Calu3 (cell line): ENCODE results near the gene DRAXIN. TPM values are rescaled to one million over a fixed set of nuclear protein-coding genes. Genes with fewer than 3 reads are reported as not detected.

ENCODE experiments used
- BruUV-seq: library from RNA; stranded (reverse); fragments of 400-500 nt; replicated peaks from 2 replicates; lab custom pipeline; 2021; lab: Mats Ljungman, UMichigan
- CTCF ChIA-PET: fragments of 300-600 bp; sonication (Branson Sonifier 250); formaldehyde crosslinking; loops from one replicate; lab custom pipeline; 2022; ENCODE audit warnings: antibody characterized with exemption; lab: Charles Lee
- DNase-seq: peaks from one replicate; pipeline ENCODE4 v3.0.0; 2022
- H3K27ac Mint-ChIP-seq: one replicate; pipeline ENCODE4 v1.8.0; 2022; ENCODE audit warnings: mixed read lengths; ENCODE audit not compliant: unreplicated experiment
- H3K27me3 Mint-ChIP-seq: one replicate; pipeline ENCODE4 v1.8.0; 2022; ENCODE audit warnings: mixed read lengths; ENCODE audit not compliant: unreplicated experiment
- H3K36me3 Mint-ChIP-seq: one replicate; pipeline ENCODE4 v1.8.0; 2022; ENCODE audit warnings: mild to moderate bottlenecking, moderate library complexity, mixed read lengths; ENCODE audit not compliant: insufficient read depth, unreplicated experiment
- H3K4me1 Mint-ChIP-seq: one replicate; pipeline ENCODE4 v1.8.0; 2022; ENCODE audit warnings: mild to moderate bottlenecking, low read depth, mixed read lengths; ENCODE audit not compliant: unreplicated experiment
- H3K4me3 Mint-ChIP-seq: one replicate; pipeline ENCODE4 v1.8.0; 2022; ENCODE audit warnings: mild to moderate bottlenecking, low read depth, moderate library complexity, mixed read lengths; ENCODE audit not compliant: unreplicated experiment
- H3K9me3 Mint-ChIP-seq: one replicate; pipeline ENCODE4 v1.8.0; 2022; ENCODE audit warnings: low read depth, mixed read lengths; ENCODE audit not compliant: unreplicated experiment
- CTCF ChIP-seq: fragments of 200-600 bp; IDR thresholded peaks from one replicate; pipeline ENCODE4 v1.8.0; 2022; ENCODE audit warnings: antibody characterized with exemption; ENCODE audit not compliant: unreplicated experiment
- intact Hi-C: fragments of 100-400 bp; cut with micrococcal nuclease; formaldehyde crosslinking; loops from one replicate; pipeline ENCODE4 v1.10.0; 2022; ENCODE audit not compliant: unreplicated experiment
- total RNA-seq: library from RNA; stranded (reverse); gene quantifications from 2 replicates; pipeline ENCODE4 v1.2.3, GENCODE V29; 2022

DRAXIN gene
- total RNA-seq, 1 experiment from 2014 or later, result not detected

GRCh38 chr1:11653861-11654136 lies 37.7 kb upstream of the DRAXIN start:
- H3K4me1 Mint-ChIP-seq, result peaks cover 9% of the 10 kb centered on the region
- CTCF ChIA-PET, result interaction anchor here (0.6 kb wide), 1 partner anchor 69 kb away, joined by 3 read pairs; no protein-coding TSS in a partner anchor
- peak overlapping the region; percentile 58 for H3K4me3 Mint-ChIP-seq
- DNase-seq, result no peak
- no peak overlapping the region for H3K27ac Mint-ChIP-seq
- H3K36me3 Mint-ChIP-seq, result peaks cover 14% of the 10 kb centered on the region
- intact Hi-C loops, result loop anchor here (5.0 kb wide), 1 partner anchor 64 kb away; no protein-coding TSS in a partner anchor
- TF ChIP-seq CTCF, result no peak
- no peaks in the 10 kb centered on the region for H3K9me3 Mint-ChIP-seq
- peaks cover 28% of the 10 kb centered on the region for H3K27me3 Mint-ChIP-seq
- BruUV-seq, result no TSS peak

DNA sequence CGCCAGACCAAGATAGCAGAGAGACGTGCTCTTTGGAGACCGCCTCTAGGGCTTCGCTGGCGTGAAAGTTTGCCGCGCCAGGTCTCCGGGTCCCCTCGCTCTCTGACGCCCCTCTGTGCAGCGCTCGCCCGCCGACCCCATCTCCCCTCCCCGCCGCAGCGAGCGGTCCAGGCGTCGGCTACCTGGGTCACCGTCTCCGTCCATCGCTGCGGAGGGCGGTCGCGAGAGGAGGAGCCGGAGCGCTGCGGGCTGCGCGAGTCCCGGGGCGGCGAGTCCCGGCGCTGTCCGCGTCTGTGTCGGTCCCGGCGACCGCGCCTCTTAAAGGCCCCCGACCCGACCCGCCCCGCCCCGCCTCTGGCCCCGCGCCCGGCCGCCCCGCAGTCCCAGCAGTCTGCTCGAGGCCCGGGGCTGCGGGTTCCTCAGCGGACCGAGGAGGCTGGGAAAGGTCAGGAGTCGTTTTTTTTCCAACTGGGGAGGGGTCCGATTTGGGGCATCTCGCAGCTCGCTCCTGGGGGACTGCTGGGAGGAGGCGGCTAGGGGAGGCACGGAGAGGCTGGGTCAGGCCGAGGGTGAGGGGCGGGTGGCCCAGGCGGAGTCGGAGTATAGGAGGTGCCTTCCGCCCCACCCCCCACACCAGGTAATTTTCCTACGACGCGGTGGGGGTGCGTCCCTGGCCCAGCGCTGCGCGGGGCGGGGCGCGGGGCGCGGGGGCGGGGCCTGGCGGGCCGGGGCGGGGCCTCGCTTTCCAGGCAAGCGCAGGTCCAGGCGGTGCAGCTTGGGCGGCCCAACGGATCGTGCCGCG lies 37.2 kb upstream of the DRAXIN start, which contains the start of the genes FBXO2 and FBXO44:
FBXO2 (minus strand) TSS at position 293 of the 802 bp plus-strand sequence; CDS start at position 204, 89 bp downstream.
FBXO44 (plus strand) TSS at position 741 of the 802 bp plus-strand sequence. CDS start 959 bp downstream, outside the sequence.
- CTCF ChIA-PET, result no interaction called here
- peak; percentile 56 for DNase-seq
- peak within 1 kb of the TSS; percentile 58 for H3K4me3 Mint-ChIP-seq
- TF ChIP-seq CTCF, result no peak
- intact Hi-C loops, result loop anchor here (5.0 kb wide), 1 partner anchor 63 kb away; no protein-coding TSS in a partner anchor
- BruUV-seq, result no TSS peak
- H3K9me3 Mint-ChIP-seq, result no peaks in the 10 kb centered on the region
- no peak within 1 kb of the TSS for H3K27ac Mint-ChIP-seq
- H3K27me3 Mint-ChIP-seq, result peaks cover 26% of the 10 kb centered on the region
- peaks cover 9% of the 10 kb centered on the region for H3K4me1 Mint-ChIP-seq
- peaks cover 14% of the 10 kb centered on the region for H3K36me3 Mint-ChIP-seq

DNA sequence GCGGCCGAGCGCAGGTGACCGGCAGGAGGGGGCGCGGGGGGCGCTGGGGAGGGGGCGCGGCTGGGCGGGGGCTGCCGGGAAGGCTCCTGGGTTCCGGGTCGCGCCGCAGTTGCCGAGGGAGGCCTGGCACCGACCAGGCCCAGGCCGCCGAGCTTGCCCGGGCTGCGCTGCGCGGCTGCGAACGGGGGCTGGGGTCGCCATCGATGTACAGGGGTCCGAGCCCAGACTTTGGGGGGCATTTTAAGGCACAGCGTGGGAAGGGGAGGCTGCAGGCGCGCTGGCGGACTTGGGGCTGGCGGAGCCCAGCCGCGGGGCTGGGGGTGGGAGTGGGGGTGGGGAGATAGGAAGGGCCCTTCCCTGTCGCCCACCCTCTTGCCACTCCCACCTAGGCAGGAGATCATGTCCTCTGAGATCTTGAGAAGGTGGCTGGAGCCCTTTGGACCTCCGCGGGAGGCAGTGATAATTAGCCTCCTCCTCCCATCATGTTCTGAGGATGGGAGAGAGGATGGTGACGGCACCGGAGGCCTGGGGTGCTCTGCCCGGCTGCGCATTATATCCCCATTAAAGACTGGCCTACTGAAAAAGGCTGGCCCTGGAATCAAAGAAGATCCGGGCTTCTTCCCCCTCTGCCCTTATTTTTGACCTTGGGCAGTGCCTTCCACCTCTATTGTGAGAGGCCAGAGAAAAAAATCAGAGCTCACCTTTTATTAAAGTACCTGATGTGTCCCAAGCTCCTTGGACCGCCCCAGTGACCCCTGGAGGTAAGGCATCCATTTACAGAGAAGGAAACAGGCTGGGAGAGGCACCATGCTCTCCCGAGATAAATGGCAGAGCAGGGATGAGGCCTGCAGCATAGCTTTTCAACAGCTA lies 36.3 kb upstream of the DRAXIN start:
- Mint-ChIP-seq H3K27ac (no peak overlapping the region), H3K4me1 (peaks cover 9% of the 10 kb centered on the region), H3K9me3 (no peaks in the 10 kb centered on the region), H3K4me3 (peak overlapping the region; percentile 58), H3K27me3 (peaks cover 18% of the 10 kb centered on the region), H3K36me3 (peaks cover 14% of the 10 kb centered on the region)
- no peak for DNase-seq
- no peak for TF ChIP-seq CTCF
- CTCF ChIA-PET, result interaction anchor here (0.6 to 1.2 kb wide), 2 partner anchors 38 to 507 kb away, joined by 3 read pairs; no protein-coding TSS in a partner anchor
- intact Hi-C loops, result loop anchor here (5.0 kb wide), 1 partner anchor 62 kb away; no protein-coding TSS in a partner anchor
- BruUV-seq, result no TSS peak

- TF ChIP-seq CTCF, result no peak
- Mint-ChIP-seq H3K27ac (no peak overlapping the region), H3K9me3 (no peaks in the 10 kb centered on the region), H3K36me3 (peaks cover 14% of the 10 kb centered on the region), H3K4me1 (no peaks in the 10 kb centered on the region), H3K27me3 (no peaks in the 10 kb centered on the region), H3K4me3 (no peak overlapping the region)
- intact Hi-C loops, result no loop called here
- CTCF ChIA-PET, result no interaction called here
- no peak for DNase-seq
- no TSS peak for BruUV-seq
Observed at GRCh38 chr1:11657654-11658053, 33.9 kb upstream of the DRAXIN start.
